ENCODE results near the gene SKIL.

DNA sequence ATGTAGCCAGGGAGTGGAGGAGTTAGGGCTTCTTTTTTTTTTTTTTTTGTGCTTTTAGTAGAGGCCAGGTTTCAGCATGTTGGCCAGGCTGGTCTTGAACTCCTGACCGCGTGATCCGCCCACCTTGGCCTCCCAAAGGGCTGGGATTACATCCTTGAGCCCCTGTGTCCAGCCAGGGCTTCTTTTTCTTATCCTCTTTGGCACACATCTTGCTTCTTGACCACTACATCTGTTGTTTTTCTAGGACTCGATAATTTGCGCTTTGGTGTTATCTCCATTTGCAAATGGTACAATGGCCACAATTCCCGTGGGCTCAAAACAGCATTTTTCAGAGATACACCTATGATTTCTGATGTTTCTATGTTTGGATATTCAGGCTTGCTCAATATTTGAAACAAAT is 4.2 kb downstream of the SKIL start:
- no peak for TF ChIP-seq CTCF (IDR thresholded peaks at IDR 0.05)
- TF ChIP-seq POLR2A (IDR thresholded peaks at IDR 0.05): no peak

Data from adrenal gland (tissue), 5 donors.